Common myeloid progenitor, CD34-positive (primary cell): Measurements from ENCODE around the gene ZNF19.
A peak's percentile ranks its signal among the peaks of the same experiment; 100 is the strongest.

Source experiments
- CTCF ChIA-PET: fragments of 350-600 bp; sonication (Branson Sonifier 250); formaldehyde crosslinking; loops from one replicate; lab custom pipeline; 2021; ENCODE audit warnings: antibody characterized with exemption; lab: Charles Lee
- POLR2A ChIA-PET: fragments of 350-600 bp; sonication (Branson Sonifier 250); formaldehyde crosslinking; loops from one replicate; lab custom pipeline; 2021; ENCODE audit warnings: antibody characterized with exemption; lab: Charles Lee
- DNase-seq, 3 donors: peaks; one replicate each; pipeline versions ENCODE4 v3.0.0 to v3.0.0-alpha.2; 2013
- H3K27ac ChIP-seq, 2 experiments: 1 replicate in 1 of 2; 2 replicates in 1 of 2; pipeline ENCODE4 v1.7.0; 2013; ENCODE audit warnings: inconsistent platforms in 2 of 2, low read length in 2 of 2, mild to moderate bottlenecking in 2 of 2, low read depth in 1 of 2, moderate library complexity in 1 of 2; ENCODE audit not compliant: severe bottlenecking in 2 of 2, insufficient read depth in 1 of 2, poor library complexity in 1 of 2
- H3K27me3 ChIP-seq, 5 experiments: replicated peaks in 2 of 5; 1 replicate in 3 of 5; 2 replicates in 2 of 5; pipeline versions ENCODE4 v1.6.1 to v1.7.0; 2013; ENCODE audit warnings: low read length in 4 of 5, mild to moderate bottlenecking in 2 of 5, moderate library complexity in 2 of 5, inconsistent platforms in 1 of 5; ENCODE audit not compliant: insufficient read depth in 5 of 5, control insufficient read depth in 4 of 5
- H3K36me3 ChIP-seq, 4 experiments: 1 replicate in 2 of 4; 2 replicates in 2 of 4; pipeline versions ENCODE4 v1.6.1 to v1.7.0; 2013; ENCODE audit warnings: low read length in 3 of 4, control low read depth in 1 of 4, mild to moderate bottlenecking in 1 of 4; ENCODE audit not compliant: control insufficient read depth in 4 of 4, insufficient read depth in 4 of 4
- H3K4me1 ChIP-seq, 4 experiments: 1 replicate in 3 of 4; 2 replicates in 1 of 4; pipeline versions ENCODE4 v1.6.1 to v1.7.1; 2013; ENCODE audit warnings: low read length in 3 of 4, mild to moderate bottlenecking in 3 of 4, control low read depth in 1 of 4, inconsistent platforms in 1 of 4, moderate library complexity in 1 of 4; ENCODE audit not compliant: control insufficient read depth in 4 of 4, insufficient read depth in 4 of 4; ENCODE audit errors: control extremely low read depth in 1 of 4
- H3K4me3 ChIP-seq, 7 experiments: 1 replicate in 4 of 7; 2 replicates in 3 of 7; pipeline versions ENCODE4 v1.5.1 to v1.7.0; 2013; ENCODE audit warnings: mild to moderate bottlenecking in 7 of 7, low read length in 6 of 7, moderate library complexity in 6 of 7, inconsistent platforms in 2 of 7, low read depth in 2 of 7, control low read depth in 1 of 7; ENCODE audit not compliant: insufficient read depth in 4 of 7, control insufficient read depth in 1 of 7; ENCODE audit errors: extremely low read depth in 1 of 7
- H3K9me3 ChIP-seq, 5 experiments: 1 replicate in 4 of 5; 2 replicates in 1 of 5; pipeline versions ENCODE4 v1.6.1 to v1.7.1; 2013; ENCODE audit warnings: low read length in 4 of 5, mild to moderate bottlenecking in 2 of 5, inconsistent platforms in 1 of 5, low read depth in 1 of 5, moderate library complexity in 1 of 5; ENCODE audit not compliant: control insufficient read depth in 4 of 5, insufficient read depth in 2 of 5; ENCODE audit errors: control extremely low read depth in 1 of 5
- WGBS: methylation state at CpG from one replicate; pipeline ENCODE4 v1.1.5; 2013; ENCODE audit not compliant: insufficient coverage; 5-methylcytosine and 5-hydroxymethylcytosine counted together

The ZNF19 gene

DNA sequence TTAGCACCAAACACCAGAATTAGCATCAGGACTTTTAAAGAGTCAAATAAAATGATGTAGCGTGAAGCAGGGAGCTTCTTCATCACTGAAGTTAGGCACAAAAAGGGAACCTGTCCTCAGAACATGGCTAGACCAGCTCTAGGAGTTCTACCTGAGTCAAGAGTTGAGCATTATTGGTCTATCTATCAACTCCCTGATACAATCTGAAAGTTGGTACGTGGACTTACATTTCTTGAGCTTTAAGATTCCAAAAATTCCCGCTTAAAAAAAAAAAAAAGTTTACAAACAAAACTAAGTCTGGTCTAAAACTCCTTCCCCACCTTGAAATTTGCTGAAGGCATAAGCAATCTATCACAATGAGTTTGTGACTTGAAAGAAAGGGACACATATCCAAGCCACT is 59.5 kb downstream of the ZNF19 start:
- no peaks in the 10 kb centered on the region for H3K36me3 ChIP-seq
- H3K27ac ChIP-seq, result no peak overlapping the region
- DNase-seq, result no peak
- peaks cover 0 to 9% (median 3%) of the 10 kb centered on the region in 5 experiments for H3K9me3 ChIP-seq
- ChIA-PET POLR2A (no interaction called here), CTCF (interaction anchor here (0.5 to 1.2 kb wide), 4 partner anchors 16 to 821 kb away, joined by 3 read pairs; no protein-coding TSS in a partner anchor)
- H3K27me3 ChIP-seq, result peaks cover 0 to 56% (median 14%) of the 10 kb centered on the region in 5 experiments
- no peak overlapping the region for H3K4me3 ChIP-seq
- WGBS, result 90% methylated on average over 3 of the region's 3 CpGs
- H3K4me1 ChIP-seq, result peaks cover 0 to 6% (median 2%) of the 10 kb centered on the region in 4 experiments

- H3K27me3 ChIP-seq, result peaks cover 0 to 63% (median 16%) of the 10 kb centered on the region in 5 experiments
- no peak overlapping the region for H3K4me3 ChIP-seq
- POLR2A ChIA-PET, result no interaction called here
- H3K36me3 ChIP-seq, result no peaks in the 10 kb centered on the region
- no peak overlapping the region for H3K27ac ChIP-seq
- no peak for DNase-seq
- CTCF ChIA-PET, result interaction anchor here (0.5 to 1.2 kb wide), 2 partner anchors 16 to 63 kb away, joined by 3 read pairs; no protein-coding TSS in a partner anchor
- WGBS, result 96% methylated on average over 2 of the region's 2 CpGs
- peaks cover 0 to 6% (median 2%) of the 10 kb centered on the region in 4 experiments for H3K4me1 ChIP-seq
- peaks cover 0 to 9% (median 3%) of the 10 kb centered on the region in 5 experiments for H3K9me3 ChIP-seq
Measured at GRCh38 chr16:71428883-71429282, 60.2 kb downstream of the ZNF19 start.

DNA sequence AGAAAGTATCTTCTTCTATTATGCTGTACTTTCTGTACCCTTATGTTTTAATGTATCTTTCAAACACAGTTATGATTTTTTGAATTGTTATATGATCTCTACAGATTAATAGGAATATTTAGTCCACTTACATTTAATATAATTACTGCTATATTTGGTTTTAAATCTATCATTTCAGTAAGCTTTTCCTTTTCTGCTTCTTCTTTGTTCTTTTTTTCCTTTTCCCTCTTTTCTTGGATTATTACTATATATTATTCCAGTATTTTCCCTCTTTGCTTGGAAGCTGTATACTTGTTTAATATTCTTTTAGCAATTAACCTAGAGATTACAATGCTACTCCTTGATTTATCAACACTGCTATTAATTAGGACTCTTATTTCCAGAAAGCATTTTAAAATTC is 60.7 kb downstream of the ZNF19 start:
- no peak overlapping the region for H3K4me3 ChIP-seq
- CTCF ChIA-PET, result interaction anchor here (1.2 kb wide), 1 partner anchor 15 kb away, joined by 3 read pairs; no protein-coding TSS in a partner anchor
- POLR2A ChIA-PET, result no interaction called here
- peaks cover 0 to 6% (median 2%) of the 10 kb centered on the region in 4 experiments for H3K4me1 ChIP-seq
- H3K36me3 ChIP-seq, result no peaks in the 10 kb centered on the region
- no peak for DNase-seq
- H3K9me3 ChIP-seq, result peaks cover 0 to 9% (median 3%) of the 10 kb centered on the region in 5 experiments
- no peak overlapping the region for H3K27ac ChIP-seq
- peaks cover 0 to 67% (median 16%) of the 10 kb centered on the region in 5 experiments for H3K27me3 ChIP-seq

DNA sequence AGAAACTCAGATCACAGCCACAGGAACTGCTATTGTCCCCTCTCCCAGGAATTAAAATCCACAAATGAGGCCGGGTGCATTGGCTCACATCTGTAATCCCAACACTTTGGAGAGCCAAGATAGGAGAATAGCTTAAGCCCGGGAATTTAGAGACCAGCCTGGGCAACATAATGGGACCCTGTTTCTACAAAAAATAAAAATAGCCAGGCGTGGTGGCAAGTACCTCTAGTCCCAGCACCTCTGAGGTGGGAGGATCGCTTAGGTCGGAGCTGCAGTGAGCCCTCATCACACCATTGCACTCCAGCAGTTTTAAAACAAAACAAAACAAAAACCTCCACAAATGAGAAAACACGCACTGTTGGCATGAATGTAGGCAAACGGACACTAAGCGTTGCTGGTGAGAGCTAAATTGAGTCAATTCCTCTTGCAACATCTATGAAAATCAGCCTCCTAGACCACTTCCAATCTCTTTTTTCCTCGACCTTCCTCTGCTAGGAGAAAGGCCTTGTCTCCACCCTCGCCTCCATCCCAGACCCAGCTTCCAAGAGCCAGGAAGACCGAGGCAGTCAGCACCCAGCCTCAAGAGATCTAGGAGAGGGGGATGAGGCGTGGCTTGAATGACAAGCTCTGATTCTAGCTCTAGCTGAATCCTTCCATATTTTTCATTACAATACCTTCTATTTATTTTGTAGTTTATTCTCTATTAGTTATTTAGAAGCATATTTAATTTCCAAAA is 62.1 kb downstream of the ZNF19 start:
- DNase-seq, result no peak
- ChIA-PET POLR2A (no interaction called here), CTCF (interaction anchor here (1.6 kb wide), 1 partner anchor 15 kb away, joined by 7 read pairs; no protein-coding TSS in a partner anchor)
- no peaks in the 10 kb centered on the region for H3K36me3 ChIP-seq
- H3K27me3 ChIP-seq, result peaks cover 0 to 75% (median 16%) of the 10 kb centered on the region in 5 experiments
- 75% methylated on average over 6 of the region's 12 CpGs for WGBS
- no peak overlapping the region for H3K4me3 ChIP-seq
- H3K27ac ChIP-seq, result no peak overlapping the region
- peaks cover 0 to 6% (median 2%) of the 10 kb centered on the region in 4 experiments for H3K4me1 ChIP-seq
- peaks cover 0 to 9% (median 3%) of the 10 kb centered on the region in 5 experiments for H3K9me3 ChIP-seq

- ChIA-PET POLR2A (no interaction called here), CTCF (interaction anchor here (1.6 kb wide), 1 partner anchor 14 kb away, joined by 7 read pairs; no protein-coding TSS in a partner anchor)
- Histone ChIP-seq H3K27ac (no peak overlapping the region), H3K27me3 (peaks cover 0 to 80% (median 16%) of the 10 kb centered on the region in 5 experiments), H3K36me3 (no peaks in the 10 kb centered on the region), H3K4me3 (peak overlapping the region in 4 of 7 experiments; percentile 19 to 50 (median 43)), H3K9me3 (peaks cover 0 to 9% (median 3%) of the 10 kb centered on the region in 5 experiments), H3K4me1 (peaks cover 0 to 6% (median 2%) of the 10 kb centered on the region in 4 experiments)
- DNase-seq, result peak; percentile 73 to 94 (median 84)
- WGBS, result 1% methylated on average over 45 of the region's 48 CpGs
Measured at GRCh38 chr16:71426069-71426879, 62.9 kb downstream of the ZNF19 start.

DNA sequence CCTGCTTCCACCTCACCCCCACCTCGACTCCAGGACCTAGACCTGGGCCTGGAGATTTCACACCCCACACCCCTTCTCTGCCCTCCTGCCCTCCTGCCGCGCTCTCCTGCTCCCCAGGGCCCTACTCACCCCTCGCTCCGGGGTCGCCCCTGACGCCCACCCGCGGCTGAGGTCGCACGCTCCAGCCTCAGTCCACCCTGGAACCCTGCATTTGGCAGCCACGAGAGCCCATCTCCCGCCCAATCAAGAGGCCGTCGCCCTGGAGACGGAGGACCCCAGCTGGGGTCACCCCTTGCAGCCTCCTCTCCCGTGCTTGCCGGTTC is 63.4 kb downstream of the ZNF19 start:
- H3K36me3 ChIP-seq, result no peaks in the 10 kb centered on the region
- POLR2A ChIA-PET, result no interaction called here
- DNase-seq, result no peak
- peak overlapping the region in 2 of 7 experiments; percentile 40 to 50 for H3K4me3 ChIP-seq
- no peak overlapping the region for H3K27ac ChIP-seq
- CTCF ChIA-PET, result no interaction called here
- peaks cover 0 to 9% (median 3%) of the 10 kb centered on the region in 5 experiments for H3K9me3 ChIP-seq
- WGBS, result 32% methylated on average over 14 of the region's 18 CpGs
- peaks cover 0 to 79% (median 17%) of the 10 kb centered on the region in 5 experiments for H3K27me3 ChIP-seq
- H3K4me1 ChIP-seq, result peaks cover 0 to 6% (median 2%) of the 10 kb centered on the region in 4 experiments
